HCT116 (cell line): ENCODE data around the gene DLG4. TPM values are rescaled to one million over a fixed set of nuclear protein-coding genes. Genes with fewer than 3 reads are reported as not detected.

ENCODE experiments used
- ATAC-seq: fragments of 200-7000 bp; cut with Tn5 transposase; 2 replicates; pipeline ENCODE4 v1.9.1; 2020; ENCODE audit warnings: mild to moderate bottlenecking, moderate library complexity
- BruUV-seq: library from RNA; stranded (reverse); fragments of 400-500 nt; replicated peaks from 2 replicates; lab custom pipeline; 2021; lab: Mats Ljungman, UMichigan
- CTCF ChIA-PET: fragments of 300-600 bp; sonication (Branson Sonifier 250); formaldehyde crosslinking; loops from one replicate; lab custom pipeline; 2021; ENCODE audit warnings: antibody characterized with exemption; lab: Charles Lee
- POLR2A ChIA-PET: fragments of 300-600, 350-600 bp; sonication (Branson Sonifier 250); formaldehyde crosslinking; loops from one replicate; lab custom pipeline; 2021; ENCODE audit warnings: antibody characterized with exemption; lab: Charles Lee
- RAD21 ChIA-PET, 2 experiments: fragments of 300-600 bp; sonication (Branson Sonifier 250); formaldehyde crosslinking; loops; one replicate each; lab custom pipeline; 2023; ENCODE audit warnings: low total read pairs in 2 of 2; ENCODE audit not compliant: uncharacterized antibody in 2 of 2, unreplicated experiment in 2 of 2, low non-redundant PET in 1 of 2; lab: Charles Lee
- DNase-seq: peaks from one replicate; pipeline ENCODE4 v3.0.0-alpha.2; 2010; ENCODE audit warnings: low read depth, low spot score
- H2AFZ ChIP-seq: fragments of 200-600 bp; shearing (Covaris generic), sonication (generic); 2 replicates; pipeline ENCODE4 v1.6.1; 2017; ENCODE audit warnings: low read depth, mixed run types, mixed read lengths, antibody characterized with exemption, low read length; ENCODE audit not compliant: poor library complexity, severe bottlenecking
- H3K27ac ChIP-seq: 2 replicates; pipeline ENCODE4 v1.5.1; 2012; ENCODE audit warnings: low read depth, low read length
- H3K27me3 ChIP-seq: fragments of 200-600 bp; sonication (generic); 2 replicates; pipeline ENCODE4 v1.6.1; 2016; ENCODE audit warnings: mixed run types, low read length, mixed read lengths; ENCODE audit not compliant: insufficient read depth
- H3K36me3 ChIP-seq, 2 experiments: fragments of 200-500 bp in 1 of 2; fragments of 200-600 bp in 1 of 2; sonication (Bioruptor generic) in 1 of 2; sonication (generic) in 1 of 2; 2 replicates each; pipeline versions ENCODE4 v1.5.1 to v1.6.1; 2014 to 2016; ENCODE audit warnings: low read length in 2 of 2, inconsistent platforms in 1 of 2, mixed read lengths in 1 of 2, mixed run types in 1 of 2; ENCODE audit not compliant: insufficient read depth in 2 of 2, control insufficient read depth in 1 of 2
- H3K4me1 ChIP-seq, 2 experiments: fragments of 200-600 bp in 1 of 2; sonication (generic) in 1 of 2; 2 replicates each; pipeline versions ENCODE4 v1.5.1 to v1.6.1; 2012 to 2017; ENCODE audit warnings: low read length in 2 of 2, inconsistent platforms in 1 of 2, mild to moderate bottlenecking in 1 of 2, mixed read lengths in 1 of 2, mixed run types in 1 of 2, moderate library complexity in 1 of 2; ENCODE audit not compliant: insufficient read depth in 2 of 2, control insufficient read depth in 1 of 2
- H3K4me2 ChIP-seq: fragments of 200-600 bp; sonication (generic); 2 replicates; pipeline ENCODE4 v1.6.1; 2017; ENCODE audit warnings: mixed run types, low read length, mixed read lengths
- H3K4me3 ChIP-seq, 2 experiments: fragments of 200-600 bp in 1 of 2; sonication (generic) in 1 of 2; replicated peaks in 1 of 2; 2 replicates each; pipeline ENCODE4 v1.5.1; 2011 to 2016; ENCODE audit warnings: low read length in 2 of 2, control low read depth in 1 of 2, low read depth in 1 of 2, mild to moderate bottlenecking in 1 of 2, mixed read lengths in 1 of 2, mixed run types in 1 of 2
- H3K79me2 ChIP-seq: fragments of 200-600 bp; sonication (generic); 2 replicates; pipeline ENCODE4 v1.6.1; 2017; ENCODE audit warnings: mild to moderate bottlenecking, mixed run types, low read length, moderate library complexity, mixed read lengths; ENCODE audit not compliant: insufficient read depth
- H3K9ac ChIP-seq: fragments of 200-600 bp; sonication (generic); 2 replicates; pipeline ENCODE4 v1.6.1; 2016; ENCODE audit warnings: low read length, mixed read lengths
- H3K9me2 ChIP-seq: fragments of 200-600 bp; sonication (generic), shearing (Covaris generic); 2 replicates; pipeline ENCODE4 v1.6.1; 2017; ENCODE audit warnings: mixed run types, mild to moderate bottlenecking, moderate library complexity; ENCODE audit not compliant: insufficient read depth
- H3K9me3 ChIP-seq, 2 experiments: fragments of 200-500 bp in 1 of 2; fragments of 200-600 bp in 1 of 2; sonication (Bioruptor generic) in 1 of 2; sonication (generic) in 1 of 2; 2 replicates each; pipeline ENCODE4 v1.6.1; 2014 to 2017; ENCODE audit warnings: low read length in 2 of 2, mixed read lengths in 2 of 2, inconsistent platforms in 1 of 2, low read depth in 1 of 2, mild to moderate bottlenecking in 1 of 2, mixed run types in 1 of 2, moderate library complexity in 1 of 2; ENCODE audit not compliant: control insufficient read depth in 1 of 2, insufficient read depth in 1 of 2
- H4K20me1 ChIP-seq: fragments of 200-600 bp; sonication (generic), shearing (Covaris generic); 2 replicates; pipeline ENCODE4 v1.6.1; 2017; ENCODE audit warnings: mixed run types, mild to moderate bottlenecking, moderate library complexity; ENCODE audit not compliant: insufficient read depth
- CTCF ChIP-seq, 3 experiments: fragments of 200-600 bp in 1 of 3; sonication (generic) in 1 of 3; IDR thresholded peaks in 2 of 3; conservative IDR thresholded peaks in 1 of 3; 2 replicates each; pipeline ENCODE4 v1.5.1; 2012 to 2017; ENCODE audit warnings: low read depth in 2 of 3, low read length in 2 of 3, antibody characterized with exemption in 1 of 3, borderline replicate concordance in 1 of 3, control low read depth in 1 of 3, mild to moderate bottlenecking in 1 of 3, mixed read lengths in 1 of 3, mixed run types in 1 of 3, moderate library complexity in 1 of 3; ENCODE audit not compliant: insufficient read depth in 1 of 3
- EZH2 ChIP-seq: fragments of 200-600 bp; sonication (generic); IDR thresholded peaks from 2 replicates; pipeline ENCODE4 v1.6.1; 2017; ENCODE audit warnings: antibody characterized with exemption, mixed run types
- FOSL1 ChIP-seq: IDR thresholded peaks from 2 replicates; pipeline ENCODE4 v1.6.1; 2012; ENCODE audit warnings: low read depth
- POLR2AphosphoS5 ChIP-seq: IDR thresholded peaks from 2 replicates; pipeline ENCODE4 v1.6.1; 2011; ENCODE audit warnings: mild to moderate bottlenecking, low read depth, low read length, moderate library complexity
- RAD21 ChIP-seq: IDR thresholded peaks from 2 replicates; pipeline ENCODE4 v1.6.1; 2012; ENCODE audit warnings: low read depth, mild to moderate bottlenecking
- SIN3A ChIP-seq: IDR thresholded peaks from 2 replicates; pipeline ENCODE4 v1.6.1; 2012; ENCODE audit warnings: low read depth
- SRF ChIP-seq: IDR thresholded peaks from 2 replicates; pipeline ENCODE4 v1.6.1; 2012; ENCODE audit warnings: low read depth
- ZBTB33 ChIP-seq: IDR thresholded peaks from 2 replicates; pipeline ENCODE4 v1.6.1; 2011; ENCODE audit warnings: mild to moderate bottlenecking, low read length, moderate library complexity; ENCODE audit not compliant: insufficient replicate concordance; ENCODE audit errors: extremely low read depth
- ZFX ChIP-seq: fragments of 450-650 bp; IDR thresholded peaks from 2 replicates; pipeline ENCODE4 v1.6.1; 2017
- intact Hi-C: fragments of 100-400 bp; cut with micrococcal nuclease; formaldehyde crosslinking; loops from 2 replicates; pipeline ENCODE4 v1.10.0; 2022
- total RNA-seq: library from RNA; stranded (reverse); gene quantifications from one replicate; pipeline ENCODE4 v1.2.1, GENCODE V29; 2021; ENCODE audit not compliant: unreplicated experiment

Gene DLG4
- total RNA-seq, 1 experiment from 2014 or later, result 15.0 TPM

GRCh38 chr17:7229504-7229903 lies 9.9 kb upstream of the DLG4 start:
- Histone ChIP-seq H3K4me2 (no peak overlapping the region), H4K20me1 (peaks cover 4% of the 10 kb centered on the region; the same call in 1 of the 2 replicates), H3K79me2 (peaks cover 49% of the 10 kb centered on the region), H2AFZ (no peak overlapping the region), H3K4me1 (peaks cover 6 to 33% of the 10 kb centered on the region in 2 experiments; a peak in 3 of 4 replicates), H3K27ac (no peak overlapping the region), H3K9me2 (no peaks in the 10 kb centered on the region), H3K4me3 (no peak overlapping the region), H3K9me3 (no peaks in the 10 kb centered on the region), H3K27me3 (no peaks in the 10 kb centered on the region), H3K36me3 (peaks cover 39 to 41% of the 10 kb centered on the region in 2 experiments), H3K9ac (no peak overlapping the region)
- DNase-seq, result no peak
- RAD21 ChIA-PET, result no interaction called here
- CTCF ChIA-PET, result interaction anchor here (1.5 kb wide), 1 partner anchor 9 kb away, joined by 4 read pairs; no protein-coding TSS in a partner anchor
- ATAC-seq, result no peak
- POLR2A ChIA-PET, result no interaction called here
- TF ChIP-seq SRF (no peak), POLR2AphosphoS5 (no peak), EZH2 (no peak), FOSL1 (no peak), RAD21 (no peak), ZBTB33 (no peak), CTCF (IDR thresholded peaks at IDR 0.05 in 2 of 3, conservative IDR thresholded peaks at IDR 0.05 in 1 of 3; ENCODE audit: borderline replicate concordance in 1 of 3, insufficient read depth in 1 of 3, low read depth in 2 of 3, low read length in 2 of 3) (no peak), SIN3A (no peak), ZFX (no peak)
- no TSS peak for BruUV-seq
- intact Hi-C loops, result no loop called here
